Common myeloid progenitor, CD34-positive (primary cell): ENCODE measurements around the gene TARP.
A peak's percentile ranks its signal among the peaks of the same experiment; 100 is the strongest.

Source experiments
- CTCF ChIA-PET: fragments of 350-600 bp; sonication (Branson Sonifier 250); formaldehyde crosslinking; loops from one replicate; lab custom pipeline; 2021; ENCODE audit warnings: antibody characterized with exemption; lab: Charles Lee
- POLR2A ChIA-PET: fragments of 350-600 bp; sonication (Branson Sonifier 250); formaldehyde crosslinking; loops from one replicate; lab custom pipeline; 2021; ENCODE audit warnings: antibody characterized with exemption; lab: Charles Lee
- DNase-seq, 3 donors: peaks; one replicate each; pipeline versions ENCODE4 v3.0.0 to v3.0.0-alpha.2; 2013
- H3K27ac ChIP-seq, 2 experiments: 1 replicate in 1 of 2; 2 replicates in 1 of 2; pipeline ENCODE4 v1.7.0; 2013; ENCODE audit warnings: inconsistent platforms in 2 of 2, low read length in 2 of 2, mild to moderate bottlenecking in 2 of 2, low read depth in 1 of 2, moderate library complexity in 1 of 2; ENCODE audit not compliant: severe bottlenecking in 2 of 2, insufficient read depth in 1 of 2, poor library complexity in 1 of 2
- H3K27me3 ChIP-seq, 5 experiments: replicated peaks in 2 of 5; 1 replicate in 3 of 5; 2 replicates in 2 of 5; pipeline versions ENCODE4 v1.6.1 to v1.7.0; 2013; ENCODE audit warnings: low read length in 4 of 5, mild to moderate bottlenecking in 2 of 5, moderate library complexity in 2 of 5, inconsistent platforms in 1 of 5; ENCODE audit not compliant: insufficient read depth in 5 of 5, control insufficient read depth in 4 of 5
- H3K36me3 ChIP-seq, 4 experiments: 1 replicate in 2 of 4; 2 replicates in 2 of 4; pipeline versions ENCODE4 v1.6.1 to v1.7.0; 2013; ENCODE audit warnings: low read length in 3 of 4, control low read depth in 1 of 4, mild to moderate bottlenecking in 1 of 4; ENCODE audit not compliant: control insufficient read depth in 4 of 4, insufficient read depth in 4 of 4
- H3K4me1 ChIP-seq, 4 experiments: 1 replicate in 3 of 4; 2 replicates in 1 of 4; pipeline versions ENCODE4 v1.6.1 to v1.7.1; 2013; ENCODE audit warnings: low read length in 3 of 4, mild to moderate bottlenecking in 3 of 4, control low read depth in 1 of 4, inconsistent platforms in 1 of 4, moderate library complexity in 1 of 4; ENCODE audit not compliant: control insufficient read depth in 4 of 4, insufficient read depth in 4 of 4; ENCODE audit errors: control extremely low read depth in 1 of 4
- H3K4me3 ChIP-seq, 7 experiments: 1 replicate in 4 of 7; 2 replicates in 3 of 7; pipeline versions ENCODE4 v1.5.1 to v1.7.0; 2013; ENCODE audit warnings: mild to moderate bottlenecking in 7 of 7, low read length in 6 of 7, moderate library complexity in 6 of 7, inconsistent platforms in 2 of 7, low read depth in 2 of 7, control low read depth in 1 of 7; ENCODE audit not compliant: insufficient read depth in 4 of 7, control insufficient read depth in 1 of 7; ENCODE audit errors: extremely low read depth in 1 of 7
- H3K9me3 ChIP-seq, 5 experiments: 1 replicate in 4 of 5; 2 replicates in 1 of 5; pipeline versions ENCODE4 v1.6.1 to v1.7.1; 2013; ENCODE audit warnings: low read length in 4 of 5, mild to moderate bottlenecking in 2 of 5, inconsistent platforms in 1 of 5, low read depth in 1 of 5, moderate library complexity in 1 of 5; ENCODE audit not compliant: control insufficient read depth in 4 of 5, insufficient read depth in 2 of 5; ENCODE audit errors: control extremely low read depth in 1 of 5
- WGBS: methylation state at CpG from one replicate; pipeline ENCODE4 v1.1.5; 2013; ENCODE audit not compliant: insufficient coverage; 5-methylcytosine and 5-hydroxymethylcytosine counted together

The TARP gene

GRCh38 chr7:38282081-38282480 lies 8.6 kb upstream of the TARP start:
- Histone ChIP-seq H3K27ac (no peak overlapping the region), H3K4me3 (no peak overlapping the region), H3K4me1 (peaks cover 7 to 31% (median 15%) of the 10 kb centered on the region in 4 experiments), H3K27me3 (peaks cover 0 to 2% (median 0%) of the 10 kb centered on the region in 5 experiments), H3K9me3 (no peaks in the 10 kb centered on the region), H3K36me3 (no peaks in the 10 kb centered on the region)
- WGBS, result no CpG with 5 or more reads among the region's 3 CpGs
- ChIA-PET CTCF (interaction anchor here (1.1 to 1.5 kb wide), 2 partner anchors 11 to 131 kb away, joined by 3 read pairs; no protein-coding TSS in a partner anchor), POLR2A (no interaction called here)
- DNase-seq, result no peak

GRCh38 chr7:38281266-38281665 lies 7.8 kb upstream of the TARP start:
- peaks cover 0 to 2% (median 0%) of the 10 kb centered on the region in 5 experiments for H3K27me3 ChIP-seq
- DNase-seq, result no peak
- no peak overlapping the region for H3K27ac ChIP-seq
- no peaks in the 10 kb centered on the region for H3K9me3 ChIP-seq
- peaks cover 15 to 39% (median 21%) of the 10 kb centered on the region in 4 experiments for H3K4me1 ChIP-seq
- H3K36me3 ChIP-seq, result no peaks in the 10 kb centered on the region
- no peak overlapping the region for H3K4me3 ChIP-seq
- CTCF ChIA-PET, result interaction anchor here (1.5 kb wide), 1 partner anchor 11 kb away, joined by 3 read pairs; no protein-coding TSS in a partner anchor
- POLR2A ChIA-PET, result no interaction called here

- WGBS, result 100% methylated on average over 3 of the region's 3 CpGs
- Histone ChIP-seq H3K27ac (no peak overlapping the region), H3K36me3 (no peaks in the 10 kb centered on the region), H3K9me3 (no peaks in the 10 kb centered on the region), H3K27me3 (peaks cover 0 to 2% (median 0%) of the 10 kb centered on the region in 5 experiments), H3K4me1 (peaks cover 15 to 42% (median 22%) of the 10 kb centered on the region in 4 experiments), H3K4me3 (no peak overlapping the region)
- no peak for DNase-seq
- CTCF ChIA-PET, result no interaction called here
- POLR2A ChIA-PET, result no interaction called here
Observed at GRCh38 chr7:38280707-38281106, 7.3 kb upstream of the TARP start.

GRCh38 chr7:38280000-38280399 lies 6.6 kb upstream of the TARP start:
- H3K27ac ChIP-seq, result no peak overlapping the region
- POLR2A ChIA-PET, result no interaction called here
- no peaks in the 10 kb centered on the region for H3K27me3 ChIP-seq
- H3K36me3 ChIP-seq, result no peaks in the 10 kb centered on the region
- CTCF ChIA-PET, result no interaction called here
- H3K9me3 ChIP-seq, result no peaks in the 10 kb centered on the region
- WGBS, result no CpG with 5 or more reads among the region's 1 CpG
- no peak overlapping the region for H3K4me3 ChIP-seq
- peaks cover 13 to 41% (median 22%) of the 10 kb centered on the region in 4 experiments for H3K4me1 ChIP-seq
- DNase-seq, result peak in 1 of 3 donors; percentile 23

- Histone ChIP-seq H3K4me1 (peaks cover 5 to 16% (median 14%) of the 10 kb centered on the region in 4 experiments), H3K36me3 (no peaks in the 10 kb centered on the region), H3K27ac (peak overlapping the region in 1 of 2 experiments; percentile 40), H3K9me3 (no peaks in the 10 kb centered on the region), H3K27me3 (no peaks in the 10 kb centered on the region), H3K4me3 (peak overlapping the region in 4 of 7 experiments; percentile 1 to 67 (median 40))
- CTCF ChIA-PET, result interaction anchor here (1.2 kb wide), 1 partner anchor 41 kb away, joined by 4 read pairs; no protein-coding TSS in a partner anchor
- 100% methylated on average over 1 of the region's 6 CpGs for WGBS
- POLR2A ChIA-PET, result no interaction called here
- DNase-seq, result peak; percentile 25 to 82 (median 52)
Observed at GRCh38 chr7:38276096-38276877, 2.9 kb upstream of the TARP start.

- ChIA-PET POLR2A (no interaction called here), CTCF (interaction anchor here (0.8 to 1.1 kb wide), 3 partner anchors 18 to 62 kb away, joined by 3 read pairs; no protein-coding TSS in a partner anchor)
- peak overlapping the region in 2 of 7 experiments; percentile 56 to 67 for H3K4me3 ChIP-seq
- no peak for DNase-seq
- no peaks in the 10 kb centered on the region for H3K27me3 ChIP-seq
- H3K4me1 ChIP-seq, result peaks cover 5 to 16% (median 14%) of the 10 kb centered on the region in 4 experiments
- H3K36me3 ChIP-seq, result no peaks in the 10 kb centered on the region
- H3K9me3 ChIP-seq, result no peaks in the 10 kb centered on the region
- no peak overlapping the region for H3K27ac ChIP-seq
- WGBS, result 69% methylated on average over 3 of the region's 3 CpGs
Observed at GRCh38 chr7:38274927-38275620, 1.6 kb upstream of the TARP start.
